Gastrocnemius medialis (tissue), 4 donors: ENCODE results near the gene TNPO3.
"Not testable (repeated sequence)": the region's sequence is repeated elsewhere in the genome, so short reads cannot be mapped to it uniquely, and the experiment has no call there.

Experiments
- POLR2A ChIP-seq, 2 donors: fragments of 450-650 bp; IDR thresholded peaks; one replicate each; pipeline ENCODE4 v1.6.1; 2017; ENCODE audit warnings: antibody characterized with exemption in 2 of 2, mild to moderate bottlenecking in 2 of 2, moderate library complexity in 2 of 2
- TF ChIP-seq, protein P1 (sequence below), 5 experiments: fragments of 450-650 bp in 3 of 5; fragments of 200-600 bp in 2 of 5; sonication (generic) in 2 of 5; IDR thresholded peaks in 4 of 5; conservative IDR thresholded peaks in 1 of 5; 1 replicate in 4 of 5; 2 replicates in 1 of 5; pipeline ENCODE4 v1.5.1; 2016 to 2019; ENCODE audit warnings: antibody characterized with exemption in 5 of 5, mild to moderate bottlenecking in 3 of 5, moderate library complexity in 3 of 5

GRCh38 chr7:129067132-129067561 is 12.2 kb upstream of the TNPO3 start:
- TF ChIP-seq, protein P1, sequence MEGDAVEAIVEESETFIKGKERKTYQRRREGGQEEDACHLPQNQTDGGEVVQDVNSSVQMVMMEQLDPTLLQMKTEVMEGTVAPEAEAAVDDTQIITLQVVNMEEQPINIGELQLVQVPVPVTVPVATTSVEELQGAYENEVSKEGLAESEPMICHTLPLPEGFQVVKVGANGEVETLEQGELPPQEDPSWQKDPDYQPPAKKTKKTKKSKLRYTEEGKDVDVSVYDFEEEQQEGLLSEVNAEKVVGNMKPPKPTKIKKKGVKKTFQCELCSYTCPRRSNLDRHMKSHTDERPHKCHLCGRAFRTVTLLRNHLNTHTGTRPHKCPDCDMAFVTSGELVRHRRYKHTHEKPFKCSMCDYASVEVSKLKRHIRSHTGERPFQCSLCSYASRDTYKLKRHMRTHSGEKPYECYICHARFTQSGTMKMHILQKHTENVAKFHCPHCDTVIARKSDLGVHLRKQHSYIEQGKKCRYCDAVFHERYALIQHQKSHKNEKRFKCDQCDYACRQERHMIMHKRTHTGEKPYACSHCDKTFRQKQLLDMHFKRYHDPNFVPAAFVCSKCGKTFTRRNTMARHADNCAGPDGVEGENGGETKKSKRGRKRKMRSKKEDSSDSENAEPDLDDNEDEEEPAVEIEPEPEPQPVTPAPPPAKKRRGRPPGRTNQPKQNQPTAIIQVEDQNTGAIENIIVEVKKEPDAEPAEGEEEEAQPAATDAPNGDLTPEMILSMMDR (IDR thresholded peaks at IDR 0.05 in 4 of 5, conservative IDR thresholded peaks at IDR 0.05 in 1 of 5) = not testable (repeated sequence)
- not testable (repeated sequence) for TF ChIP-seq POLR2A (IDR thresholded peaks at IDR 0.05)
